Panc1 (cell line): Measurements from ENCODE around the gene FRMD4A. TPM values are rescaled to one million over a fixed set of nuclear protein-coding genes. Genes with fewer than 3 reads are reported as not detected.

ENCODE experiments used
- ATAC-seq: fragments of 200-7000 bp; cut with Tn5 transposase; 2 replicates; pipeline ENCODE4 v1.9.1; 2020; ENCODE audit warnings: mild to moderate bottlenecking, moderate library complexity
- BruUV-seq: library from RNA; stranded (reverse); fragments of 400-500 nt; replicated peaks from 2 replicates; lab custom pipeline; 2021; lab: Mats Ljungman, UMichigan
- CTCF ChIA-PET: fragments of 300-600 bp; sonication (Branson Sonifier 250); formaldehyde crosslinking; loops from one replicate; lab custom pipeline; 2022; ENCODE audit warnings: antibody characterized with exemption; lab: Charles Lee
- POLR2A ChIA-PET: fragments of 300-600 bp; sonication (Branson Sonifier 250); formaldehyde crosslinking; loops from one replicate; lab custom pipeline; 2022; ENCODE audit warnings: antibody characterized with exemption; lab: Charles Lee
- DNase-seq: peaks from one replicate; pipeline ENCODE4 v3.0.0-alpha.2; 2010; ENCODE audit warnings: low read depth, low spot score
- H3K27ac ChIP-seq: 2 replicates; pipeline ENCODE4 v1.5.1; 2011; ENCODE audit warnings: mild to moderate bottlenecking, low read length, inconsistent platforms
- H3K27me3 ChIP-seq: fragments of 200-500 bp; sonication (Bioruptor generic); 2 replicates; pipeline ENCODE4 v1.6.0; 2014; ENCODE audit warnings: low read length, inconsistent platforms; ENCODE audit not compliant: control insufficient read depth, insufficient read depth
- H3K36me3 ChIP-seq: fragments of 200-500 bp; sonication (Bioruptor generic); 2 replicates; pipeline ENCODE4 v1.5.1; 2014; ENCODE audit warnings: inconsistent platforms, mild to moderate bottlenecking, low read length, moderate library complexity; ENCODE audit not compliant: control insufficient read depth, insufficient read depth
- H3K4me1 ChIP-seq: 2 replicates; pipeline ENCODE4 v1.5.1; 2011; ENCODE audit warnings: inconsistent platforms, mild to moderate bottlenecking, low read length, moderate library complexity; ENCODE audit not compliant: control insufficient read depth, insufficient read depth
- H3K4me3 ChIP-seq, 2 experiments: 2 replicates each; pipeline ENCODE4 v1.5.1; 2011 to 2012; ENCODE audit warnings: low read depth in 2 of 2, low read length in 2 of 2, mild to moderate bottlenecking in 2 of 2, inconsistent platforms in 1 of 2, moderate library complexity in 1 of 2
- H3K9me3 ChIP-seq: fragments of 200-500 bp; sonication (Bioruptor generic); 2 replicates; pipeline ENCODE4 v1.5.1; 2014; ENCODE audit warnings: low read depth, mild to moderate bottlenecking, inconsistent platforms, low read length, moderate library complexity; ENCODE audit not compliant: control insufficient read depth, insufficient read depth
- POLR2AphosphoS5 ChIP-seq: IDR thresholded peaks from 2 replicates; pipeline ENCODE4 v1.6.1; 2012; ENCODE audit warnings: mild to moderate bottlenecking, low read depth, low read length, moderate library complexity
- SIN3A ChIP-seq: IDR thresholded peaks from 2 replicates; pipeline ENCODE4 v1.6.1; 2012; ENCODE audit warnings: low read depth, mild to moderate bottlenecking, low read length, moderate library complexity, borderline replicate concordance; ENCODE audit not compliant: insufficient read depth
- TCF7L2 ChIP-seq: IDR thresholded peaks from 2 replicates; pipeline ENCODE4 v1.6.1; 2011; ENCODE audit warnings: mild to moderate bottlenecking, low read depth, low read length, inconsistent platforms
- in situ Hi-C: cut with HindIII; loops from 2 replicates; pipeline ENCODE4 v1.10.0; 2016; ENCODE audit warnings: low sequenced_read_pairs, low pct_unique_long_range_greater_than_20kb
- intact Hi-C: fragments of 100-400 bp; cut with micrococcal nuclease; formaldehyde crosslinking; loops from one replicate; pipeline ENCODE4 v1.10.0; 2022; ENCODE audit not compliant: unreplicated experiment
- total RNA-seq: library from RNA; stranded (reverse); gene quantifications from one replicate; pipeline ENCODE4 v1.2.1, GENCODE V29; 2021; ENCODE audit not compliant: unreplicated experiment
- TF ChIP-seq, protein P1 (sequence below): fragments of 450-650 bp; IDR thresholded peaks from 2 replicates; pipeline ENCODE4 v1.5.1; 2017; ENCODE audit warnings: mild to moderate bottlenecking
- TF ChIP-seq, protein P2 (sequence below), 2 experiments: IDR thresholded peaks; 2 replicates each; pipeline ENCODE4 v1.6.1; 2011 to 2012; ENCODE audit warnings: low read depth in 2 of 2, control low read depth in 1 of 2, low read length in 1 of 2, mild to moderate bottlenecking in 1 of 2, moderate library complexity in 1 of 2; ENCODE audit not compliant: insufficient read depth in 1 of 2

FRMD4A gene
- total RNA-seq, 1 experiment from 2014 or later = 7.1 TPM

GRCh38 chr10:14365266-14365665, 34.5 kb upstream of the FRMD4A start:
- Histone ChIP-seq H3K27me3 (no peaks in the 10 kb centered on the region), H3K27ac (no peak overlapping the region), H3K4me1 (no peaks in the 10 kb centered on the region), H3K36me3 (no peaks in the 10 kb centered on the region), H3K9me3 (no peaks in the 10 kb centered on the region), H3K4me3 (no peak overlapping the region)
- TF ChIP-seq, protein P1, sequence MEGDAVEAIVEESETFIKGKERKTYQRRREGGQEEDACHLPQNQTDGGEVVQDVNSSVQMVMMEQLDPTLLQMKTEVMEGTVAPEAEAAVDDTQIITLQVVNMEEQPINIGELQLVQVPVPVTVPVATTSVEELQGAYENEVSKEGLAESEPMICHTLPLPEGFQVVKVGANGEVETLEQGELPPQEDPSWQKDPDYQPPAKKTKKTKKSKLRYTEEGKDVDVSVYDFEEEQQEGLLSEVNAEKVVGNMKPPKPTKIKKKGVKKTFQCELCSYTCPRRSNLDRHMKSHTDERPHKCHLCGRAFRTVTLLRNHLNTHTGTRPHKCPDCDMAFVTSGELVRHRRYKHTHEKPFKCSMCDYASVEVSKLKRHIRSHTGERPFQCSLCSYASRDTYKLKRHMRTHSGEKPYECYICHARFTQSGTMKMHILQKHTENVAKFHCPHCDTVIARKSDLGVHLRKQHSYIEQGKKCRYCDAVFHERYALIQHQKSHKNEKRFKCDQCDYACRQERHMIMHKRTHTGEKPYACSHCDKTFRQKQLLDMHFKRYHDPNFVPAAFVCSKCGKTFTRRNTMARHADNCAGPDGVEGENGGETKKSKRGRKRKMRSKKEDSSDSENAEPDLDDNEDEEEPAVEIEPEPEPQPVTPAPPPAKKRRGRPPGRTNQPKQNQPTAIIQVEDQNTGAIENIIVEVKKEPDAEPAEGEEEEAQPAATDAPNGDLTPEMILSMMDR = no peak
- TF ChIP-seq POLR2AphosphoS5 (no peak), SIN3A (no peak), TCF7L2 (no peak)
- TF ChIP-seq, protein P2, sequence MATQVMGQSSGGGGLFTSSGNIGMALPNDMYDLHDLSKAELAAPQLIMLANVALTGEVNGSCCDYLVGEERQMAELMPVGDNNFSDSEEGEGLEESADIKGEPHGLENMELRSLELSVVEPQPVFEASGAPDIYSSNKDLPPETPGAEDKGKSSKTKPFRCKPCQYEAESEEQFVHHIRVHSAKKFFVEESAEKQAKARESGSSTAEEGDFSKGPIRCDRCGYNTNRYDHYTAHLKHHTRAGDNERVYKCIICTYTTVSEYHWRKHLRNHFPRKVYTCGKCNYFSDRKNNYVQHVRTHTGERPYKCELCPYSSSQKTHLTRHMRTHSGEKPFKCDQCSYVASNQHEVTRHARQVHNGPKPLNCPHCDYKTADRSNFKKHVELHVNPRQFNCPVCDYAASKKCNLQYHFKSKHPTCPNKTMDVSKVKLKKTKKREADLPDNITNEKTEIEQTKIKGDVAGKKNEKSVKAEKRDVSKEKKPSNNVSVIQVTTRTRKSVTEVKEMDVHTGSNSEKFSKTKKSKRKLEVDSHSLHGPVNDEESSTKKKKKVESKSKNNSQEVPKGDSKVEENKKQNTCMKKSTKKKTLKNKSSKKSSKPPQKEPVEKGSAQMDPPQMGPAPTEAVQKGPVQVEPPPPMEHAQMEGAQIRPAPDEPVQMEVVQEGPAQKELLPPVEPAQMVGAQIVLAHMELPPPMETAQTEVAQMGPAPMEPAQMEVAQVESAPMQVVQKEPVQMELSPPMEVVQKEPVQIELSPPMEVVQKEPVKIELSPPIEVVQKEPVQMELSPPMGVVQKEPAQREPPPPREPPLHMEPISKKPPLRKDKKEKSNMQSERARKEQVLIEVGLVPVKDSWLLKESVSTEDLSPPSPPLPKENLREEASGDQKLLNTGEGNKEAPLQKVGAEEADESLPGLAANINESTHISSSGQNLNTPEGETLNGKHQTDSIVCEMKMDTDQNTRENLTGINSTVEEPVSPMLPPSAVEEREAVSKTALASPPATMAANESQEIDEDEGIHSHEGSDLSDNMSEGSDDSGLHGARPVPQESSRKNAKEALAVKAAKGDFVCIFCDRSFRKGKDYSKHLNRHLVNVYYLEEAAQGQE (IDR thresholded peaks at IDR 0.05; ENCODE audit: insufficient read depth in 1 of 2, low read depth in 2 of 2, low read length in 1 of 2) = no peak
- intact Hi-C loops = no loop called here
- DNase-seq (no peak), ATAC-seq (no peak)
- ChIA-PET POLR2A (no interaction called here), CTCF (no interaction called here)
- no TSS peak for BruUV-seq
- in situ Hi-C loops = no loop called here

DNA sequence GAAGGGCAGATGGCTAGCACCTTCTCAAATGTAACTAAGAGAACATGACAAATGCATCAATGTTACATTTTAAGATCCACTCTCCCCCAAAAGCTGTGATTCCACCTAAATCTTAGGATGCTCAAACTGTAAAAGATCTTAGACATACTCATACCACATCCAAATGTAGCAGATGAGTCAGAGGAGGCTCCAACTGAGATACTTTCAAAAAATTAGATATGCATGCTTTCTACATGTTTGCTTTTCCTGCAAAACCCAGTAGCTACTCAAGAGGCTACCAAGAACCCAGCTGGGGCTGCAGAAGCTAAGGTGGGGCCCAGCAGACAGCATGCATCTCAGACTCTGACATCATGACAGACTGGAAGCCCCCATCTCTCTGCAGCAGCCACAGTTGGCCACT, 31.4 kb upstream of the FRMD4A start:
- no peaks in the 10 kb centered on the region for H3K27me3 ChIP-seq
- in situ Hi-C loops = no loop called here
- POLR2A ChIA-PET = no interaction called here

More for the DNA sequence above, 31.4 kb upstream of the FRMD4A start:
- Histone ChIP-seq H3K4me3 (no peak overlapping the region), H3K36me3 (no peaks in the 10 kb centered on the region), H3K4me1 (no peaks in the 10 kb centered on the region), H3K27ac (no peak overlapping the region), H3K9me3 (no peaks in the 10 kb centered on the region)
- ATAC-seq = no peak
- CTCF ChIA-PET = no interaction called here
- TF ChIP-seq, protein P2 (IDR thresholded peaks at IDR 0.05; ENCODE audit: insufficient read depth in 1 of 2, low read depth in 2 of 2, low read length in 1 of 2) = no peak
- TF ChIP-seq POLR2AphosphoS5 (no peak), TCF7L2 (no peak), SIN3A (no peak)
- TF ChIP-seq, protein P1 = no peak
- no peak for DNase-seq
- no TSS peak for BruUV-seq
- intact Hi-C loops = no loop called here
